H9 (cell line): ENCODE measurements around the gene SORCS2. TPM values are rescaled to one million over a fixed set of nuclear protein-coding genes. Genes with fewer than 3 reads are reported as not detected.

Source experiments
- DNase-seq: peaks from one replicate; pipeline ENCODE4 v3.0.0-alpha.2; 2017
- H2AFZ ChIP-seq: one replicate; pipeline ENCODE4 v1.6.1; 2013; ENCODE audit warnings: mild to moderate bottlenecking, low read length, control low read depth, moderate library complexity
- H2AK5ac ChIP-seq: 2 replicates; pipeline ENCODE4 v1.6.1; 2013; ENCODE audit warnings: low read length, control low read depth, mixed read lengths; ENCODE audit not compliant: insufficient read length
- H2BK120ac ChIP-seq: one replicate; pipeline ENCODE4 v1.6.1; 2013; ENCODE audit warnings: low read depth, mild to moderate bottlenecking, low read length, control low read depth, inconsistent platforms; ENCODE audit not compliant: poor library complexity, severe bottlenecking
- H2BK12ac ChIP-seq: 2 replicates; pipeline ENCODE4 v1.6.1; 2013; ENCODE audit warnings: low read length, control low read depth, mixed read lengths, low read depth; ENCODE audit not compliant: insufficient read length
- H2BK15ac ChIP-seq: 2 replicates; pipeline ENCODE4 v1.6.1; 2013; ENCODE audit warnings: low read depth, low read length, control low read depth
- H2BK20ac ChIP-seq: one replicate; pipeline ENCODE4 v1.6.1; 2013; ENCODE audit warnings: low read depth, mild to moderate bottlenecking, low read length, control low read depth, inconsistent platforms; ENCODE audit not compliant: poor library complexity, severe bottlenecking
- H2BK5ac ChIP-seq: 2 replicates; pipeline ENCODE4 v1.6.1; 2013; ENCODE audit warnings: low read length, control low read depth, mixed read lengths; ENCODE audit not compliant: insufficient read length
- H3K14ac ChIP-seq: 2 replicates; pipeline ENCODE4 v1.6.1; 2013; ENCODE audit warnings: low read length, control low read depth; ENCODE audit not compliant: insufficient read depth
- H3K18ac ChIP-seq: 2 replicates; pipeline ENCODE4 v1.6.1; 2013; ENCODE audit warnings: low read depth, mild to moderate bottlenecking, mixed read lengths, low read length, control low read depth; ENCODE audit not compliant: insufficient read length
- H3K23ac ChIP-seq: 2 replicates; pipeline ENCODE4 v1.6.1; 2013; ENCODE audit warnings: low read length, control low read depth, mixed read lengths, low read depth; ENCODE audit not compliant: insufficient read length
- H3K23me2 ChIP-seq: 2 replicates; pipeline ENCODE4 v1.6.1; 2013; ENCODE audit warnings: low read depth, mild to moderate bottlenecking, mixed read lengths, low read length, control low read depth; ENCODE audit not compliant: insufficient read length, poor library complexity, severe bottlenecking
- H3K27ac ChIP-seq: 2 replicates; pipeline ENCODE4 v1.5.1; 2013; ENCODE audit warnings: low read length, control low read depth, mixed read lengths, low read depth; ENCODE audit not compliant: insufficient read length
- H3K27me3 ChIP-seq: 2 replicates; pipeline ENCODE4 v1.6.1; 2013; ENCODE audit warnings: low read length, control low read depth, inconsistent platforms; ENCODE audit not compliant: insufficient read depth
- H3K4ac ChIP-seq: 2 replicates; pipeline ENCODE4 v1.6.1; 2013; ENCODE audit warnings: low read depth, mild to moderate bottlenecking, control low read depth, inconsistent platforms, low read length, moderate library complexity
- H3K4me1 ChIP-seq: 2 replicates; pipeline ENCODE4 v1.6.1; 2013; ENCODE audit warnings: low read length, control low read depth, inconsistent platforms; ENCODE audit not compliant: insufficient read depth
- H3K4me2 ChIP-seq: 2 replicates; pipeline ENCODE4 v1.6.1; 2013; ENCODE audit warnings: low read length, control low read depth, mixed read lengths; ENCODE audit not compliant: insufficient read length, insufficient read depth
- H3K56ac ChIP-seq: 2 replicates; pipeline ENCODE4 v1.6.1; 2013; ENCODE audit warnings: low read depth, mild to moderate bottlenecking, mixed read lengths, low read length, control low read depth; ENCODE audit not compliant: insufficient read length
- H3K79me1 ChIP-seq: 2 replicates; pipeline ENCODE4 v1.6.1; 2013; ENCODE audit warnings: low read depth, mild to moderate bottlenecking, moderate library complexity, low read length, control low read depth, inconsistent platforms; ENCODE audit not compliant: insufficient read depth, poor library complexity, severe bottlenecking
- H3K79me2 ChIP-seq: 2 replicates; pipeline ENCODE4 v1.6.1; 2013; ENCODE audit warnings: low read length, control low read depth, inconsistent platforms; ENCODE audit not compliant: insufficient read depth
- H3K9ac ChIP-seq: 2 replicates; pipeline ENCODE4 v1.6.1; 2013; ENCODE audit warnings: low read length, control low read depth, mixed read lengths; ENCODE audit not compliant: insufficient read length; ENCODE audit errors: extremely low read depth
- H3K9me3 ChIP-seq: one replicate; pipeline ENCODE4 v1.6.1; 2013; ENCODE audit warnings: low read depth, low read length, inconsistent platforms; ENCODE audit not compliant: control insufficient read depth
- H3T11ph ChIP-seq: one replicate; pipeline ENCODE4 v1.6.1; 2013; ENCODE audit warnings: mild to moderate bottlenecking, low read length, control low read depth, inconsistent platforms
- H4K20me1 ChIP-seq: one replicate; pipeline ENCODE4 v1.6.1; 2013; ENCODE audit not compliant: control insufficient read depth, insufficient read length, insufficient read depth
- H4K5ac ChIP-seq: 2 replicates; pipeline ENCODE4 v1.6.1; 2013; ENCODE audit warnings: low read depth, mild to moderate bottlenecking, mixed read lengths, low read length, control low read depth; ENCODE audit not compliant: insufficient read length
- H4K8ac ChIP-seq: replicated peaks from 2 replicates; pipeline ENCODE4 v1.6.1; 2013; ENCODE audit warnings: low read length, control low read depth, mixed read lengths, low read depth; ENCODE audit not compliant: insufficient read length
- H4K91ac ChIP-seq: 2 replicates; pipeline ENCODE4 v1.6.1; 2013; ENCODE audit warnings: low read depth, mild to moderate bottlenecking, moderate library complexity, mixed read lengths, low read length, control low read depth; ENCODE audit not compliant: insufficient read length
- H3K27ac Mint-ChIP-seq, 3 experiments: 2 replicates in 2 of 3; 3 replicates in 1 of 3; pipeline ENCODE4 v1.8.0; 2020 to 2021; ENCODE audit warnings: mixed read lengths in 3 of 3, mild to moderate bottlenecking in 1 of 3, moderate library complexity in 1 of 3
- H3K27me3 Mint-ChIP-seq: 2 replicates; pipeline ENCODE4 v1.8.0; 2021; ENCODE audit warnings: low read depth, mild to moderate bottlenecking, moderate library complexity, mixed read lengths
- H3K36me3 Mint-ChIP-seq, 3 experiments: 2 replicates in 2 of 3; 3 replicates in 1 of 3; pipeline ENCODE4 v1.8.0; 2020 to 2021; ENCODE audit warnings: low read depth in 3 of 3, mixed read lengths in 3 of 3; ENCODE audit not compliant: insufficient read depth in 1 of 3
- H3K4me1 Mint-ChIP-seq, 2 experiments: 2 replicates each; pipeline ENCODE4 v1.8.0; 2020; ENCODE audit warnings: mixed read lengths in 2 of 2
- H3K4me3 Mint-ChIP-seq, 2 experiments: 2 replicates in 1 of 2; 3 replicates in 1 of 2; pipeline ENCODE4 v1.8.0; 2020 to 2021; ENCODE audit warnings: mild to moderate bottlenecking in 2 of 2, mixed read lengths in 2 of 2, moderate library complexity in 1 of 2
- H3K9me3 Mint-ChIP-seq, 2 experiments: 2 replicates in 1 of 2; 3 replicates in 1 of 2; pipeline ENCODE4 v1.8.0; 2020; ENCODE audit warnings: mild to moderate bottlenecking in 2 of 2, mixed read lengths in 2 of 2, moderate library complexity in 1 of 2
- WGBS: extraction: QIAGEN DNeasy Blood & Tissue Kit; methylation state at CpG from one replicate; pipeline ENCODE4 v1.1.7; 2013; ENCODE audit warnings: missing lambda C conversion rate, low lambda C conversion rate, mixed read lengths; ENCODE audit not compliant: insufficient read length; ENCODE audit errors: extremely low coverage; 5-methylcytosine and 5-hydroxymethylcytosine counted together
- total RNA-seq: library from RNA; stranded (reverse); gene quantifications from 2 replicates; pipeline ENCODE4 v1.2.1, GENCODE V29; 2021
- TF ChIP-seq, protein P1 (sequence below): fragments of 200-600 bp; sonication (generic); conservative IDR thresholded peaks from 3 replicates; pipeline ENCODE4 v1.8.0; 2021; ENCODE audit warnings: antibody characterized with exemption, mild to moderate bottlenecking

The SORCS2 gene
- total RNA-seq, 1 experiment from 2014 or later = 0.57 TPM

DNA sequence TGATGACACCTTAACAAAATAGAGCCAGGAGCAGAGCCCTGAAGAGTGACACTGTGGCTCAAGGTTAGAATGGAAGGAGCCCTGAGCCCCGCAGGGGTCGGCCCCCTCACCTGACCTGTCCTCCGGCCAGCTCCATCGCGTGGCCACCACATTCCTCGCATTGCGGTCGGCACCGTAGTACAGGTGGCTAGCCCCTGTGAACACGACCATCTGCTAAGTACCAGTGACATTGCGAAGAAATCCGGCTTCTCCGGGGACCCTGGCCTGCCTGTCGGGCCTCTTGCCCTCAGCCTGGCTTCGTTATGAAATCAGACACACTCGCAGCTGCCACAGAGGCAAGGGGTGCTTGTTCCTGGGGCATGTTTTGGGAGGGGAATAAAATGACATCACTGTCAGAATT is 568.4 kb downstream of the SORCS2 start:
- no peaks in the 10 kb centered on the region for H3K4me1 ChIP-seq
- no peak overlapping the region for H4K8ac ChIP-seq
- H3K4me2 ChIP-seq = no peak overlapping the region
- H3T11ph ChIP-seq = no peak overlapping the region
- no peak overlapping the region for H3K56ac ChIP-seq
- no peaks in the 10 kb centered on the region for H3K23me2 ChIP-seq
- H3K9me3 Mint-ChIP-seq = no peaks in the 10 kb centered on the region
- no peak overlapping the region for H3K23ac ChIP-seq
- no peak overlapping the region for H4K91ac ChIP-seq
- no peak overlapping the region for H2BK120ac ChIP-seq
- peaks cover 0 to 4% (median 3%) of the 10 kb centered on the region in 3 experiments; a peak in 1 of 7 replicates for H3K36me3 Mint-ChIP-seq
- no peaks in the 10 kb centered on the region for H3K9me3 ChIP-seq
- no peak overlapping the region for H2BK20ac ChIP-seq
- no peak overlapping the region for H3K9ac ChIP-seq
- no peaks in the 10 kb centered on the region for H3K79me2 ChIP-seq
- WGBS = no CpG with 5 or more reads among the region's 16 CpGs
- H3K27ac ChIP-seq = no peak overlapping the region
- H2AFZ ChIP-seq = no peak overlapping the region
- H3K4me3 Mint-ChIP-seq = no peak overlapping the region
- no peak overlapping the region for H4K5ac ChIP-seq
- no peak overlapping the region for H2AK5ac ChIP-seq
- H3K27me3 ChIP-seq = no peaks in the 10 kb centered on the region
- no peak overlapping the region for H2BK5ac ChIP-seq
- H4K20me1 ChIP-seq = no peaks in the 10 kb centered on the region
- no peak overlapping the region for H3K18ac ChIP-seq
- no peak overlapping the region for H3K27ac Mint-ChIP-seq
- no peak overlapping the region for H2BK12ac ChIP-seq
- H3K4me1 Mint-ChIP-seq = peaks cover 8 to 15% of the 10 kb centered on the region in 2 experiments; a peak in 2 of 4 replicates
- no peaks in the 10 kb centered on the region for H3K79me1 ChIP-seq
- DNase-seq = no peak
- H2BK15ac ChIP-seq = no peak overlapping the region
- TF ChIP-seq, protein P1, sequence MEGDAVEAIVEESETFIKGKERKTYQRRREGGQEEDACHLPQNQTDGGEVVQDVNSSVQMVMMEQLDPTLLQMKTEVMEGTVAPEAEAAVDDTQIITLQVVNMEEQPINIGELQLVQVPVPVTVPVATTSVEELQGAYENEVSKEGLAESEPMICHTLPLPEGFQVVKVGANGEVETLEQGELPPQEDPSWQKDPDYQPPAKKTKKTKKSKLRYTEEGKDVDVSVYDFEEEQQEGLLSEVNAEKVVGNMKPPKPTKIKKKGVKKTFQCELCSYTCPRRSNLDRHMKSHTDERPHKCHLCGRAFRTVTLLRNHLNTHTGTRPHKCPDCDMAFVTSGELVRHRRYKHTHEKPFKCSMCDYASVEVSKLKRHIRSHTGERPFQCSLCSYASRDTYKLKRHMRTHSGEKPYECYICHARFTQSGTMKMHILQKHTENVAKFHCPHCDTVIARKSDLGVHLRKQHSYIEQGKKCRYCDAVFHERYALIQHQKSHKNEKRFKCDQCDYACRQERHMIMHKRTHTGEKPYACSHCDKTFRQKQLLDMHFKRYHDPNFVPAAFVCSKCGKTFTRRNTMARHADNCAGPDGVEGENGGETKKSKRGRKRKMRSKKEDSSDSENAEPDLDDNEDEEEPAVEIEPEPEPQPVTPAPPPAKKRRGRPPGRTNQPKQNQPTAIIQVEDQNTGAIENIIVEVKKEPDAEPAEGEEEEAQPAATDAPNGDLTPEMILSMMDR = no peak
- H3K4ac ChIP-seq = no peak overlapping the region
- no peaks in the 10 kb centered on the region for H3K27me3 Mint-ChIP-seq
- no peak overlapping the region for H3K14ac ChIP-seq
